ENCODE results near the gene DNAH6.

DNA sequence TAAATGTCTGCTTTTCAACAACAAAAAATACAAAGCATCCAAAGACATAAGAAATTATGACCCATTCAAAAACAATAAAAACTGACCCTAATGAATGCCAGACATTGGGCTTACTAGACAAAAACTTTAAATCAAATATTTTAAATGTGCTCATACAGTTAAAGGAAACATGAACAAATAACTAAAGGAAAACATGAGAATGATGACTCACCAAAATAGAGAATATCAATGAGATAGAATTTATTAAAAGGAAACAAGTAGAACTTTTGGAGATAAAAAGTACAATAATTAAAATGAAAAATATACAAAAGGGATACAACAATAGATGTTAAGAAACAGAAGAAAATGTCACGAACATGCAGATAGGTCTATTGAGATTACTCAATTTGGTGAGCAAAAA is 254.0 kb downstream of the DNAH6 start:
- TF ChIP-seq, protein P1, sequence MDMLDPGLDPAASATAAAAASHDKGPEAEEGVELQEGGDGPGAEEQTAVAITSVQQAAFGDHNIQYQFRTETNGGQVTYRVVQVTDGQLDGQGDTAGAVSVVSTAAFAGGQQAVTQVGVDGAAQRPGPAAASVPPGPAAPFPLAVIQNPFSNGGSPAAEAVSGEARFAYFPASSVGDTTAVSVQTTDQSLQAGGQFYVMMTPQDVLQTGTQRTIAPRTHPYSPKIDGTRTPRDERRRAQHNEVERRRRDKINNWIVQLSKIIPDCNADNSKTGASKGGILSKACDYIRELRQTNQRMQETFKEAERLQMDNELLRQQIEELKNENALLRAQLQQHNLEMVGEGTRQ (IDR thresholded peaks at IDR 0.05; ENCODE audit: borderline replicate concordance, low read depth, low read length), result no peak
- TF ChIP-seq SIN3A (IDR thresholded peaks at IDR 0.05; ENCODE audit: low read depth, low read length) (no peak), YY1 (IDR thresholded peaks at IDR 0.05; ENCODE audit: low read depth, low read length) (no peak), POLR2AphosphoS5 (IDR thresholded peaks at IDR 0.05; ENCODE audit: low read length) (no peak)

Data from GM12878 (cell line).